Measurements from ENCODE around the gene RRAGC.

DNA sequence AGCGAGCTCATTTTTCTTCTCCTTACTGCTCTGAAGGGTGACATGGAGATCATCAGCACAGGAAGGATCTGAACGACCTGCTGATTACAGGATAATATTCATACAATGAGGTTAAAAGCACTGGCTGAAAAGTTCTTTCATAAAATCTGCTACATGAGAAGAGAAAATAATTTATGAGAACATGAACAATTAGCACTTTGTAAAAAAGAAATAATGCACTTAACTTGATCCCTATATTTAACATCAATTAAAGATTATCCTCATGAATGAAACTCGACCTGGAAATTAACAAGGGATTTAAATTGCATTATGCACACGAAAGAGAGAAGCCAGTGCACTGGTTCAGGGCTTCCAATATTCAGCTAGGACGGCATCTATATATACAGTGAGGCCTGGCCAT, 46.6 kb downstream of the RRAGC start:
- TF ChIP-seq TAF1 (IDR thresholded peaks at IDR 0.05; ENCODE audit: low read depth) (no peak), YY1 (IDR thresholded peaks at IDR 0.05; ENCODE audit: low read depth) (no peak), RAD21 (IDR thresholded peaks at IDR 0.05; ENCODE audit: low read depth) (no peak), EP300 (IDR thresholded peaks at IDR 0.05; ENCODE audit: borderline replicate concordance) (no peak), TCF12 (IDR thresholded peaks at IDR 0.05; ENCODE audit: low read depth) (no peak), CEBPB (IDR thresholded peaks at IDR 0.05) (no peak)
- TF ChIP-seq, protein P1, sequence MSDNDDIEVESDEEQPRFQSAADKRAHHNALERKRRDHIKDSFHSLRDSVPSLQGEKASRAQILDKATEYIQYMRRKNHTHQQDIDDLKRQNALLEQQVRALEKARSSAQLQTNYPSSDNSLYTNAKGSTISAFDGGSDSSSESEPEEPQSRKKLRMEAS (IDR thresholded peaks at IDR 0.05), result no peak
- TF ChIP-seq, protein P2, sequence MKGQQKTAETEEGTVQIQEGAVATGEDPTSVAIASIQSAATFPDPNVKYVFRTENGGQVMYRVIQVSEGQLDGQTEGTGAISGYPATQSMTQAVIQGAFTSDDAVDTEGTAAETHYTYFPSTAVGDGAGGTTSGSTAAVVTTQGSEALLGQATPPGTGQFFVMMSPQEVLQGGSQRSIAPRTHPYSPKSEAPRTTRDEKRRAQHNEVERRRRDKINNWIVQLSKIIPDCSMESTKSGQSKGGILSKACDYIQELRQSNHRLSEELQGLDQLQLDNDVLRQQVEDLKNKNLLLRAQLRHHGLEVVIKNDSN (IDR thresholded peaks at IDR 0.05), result no peak
- TF ChIP-seq, protein P3, sequence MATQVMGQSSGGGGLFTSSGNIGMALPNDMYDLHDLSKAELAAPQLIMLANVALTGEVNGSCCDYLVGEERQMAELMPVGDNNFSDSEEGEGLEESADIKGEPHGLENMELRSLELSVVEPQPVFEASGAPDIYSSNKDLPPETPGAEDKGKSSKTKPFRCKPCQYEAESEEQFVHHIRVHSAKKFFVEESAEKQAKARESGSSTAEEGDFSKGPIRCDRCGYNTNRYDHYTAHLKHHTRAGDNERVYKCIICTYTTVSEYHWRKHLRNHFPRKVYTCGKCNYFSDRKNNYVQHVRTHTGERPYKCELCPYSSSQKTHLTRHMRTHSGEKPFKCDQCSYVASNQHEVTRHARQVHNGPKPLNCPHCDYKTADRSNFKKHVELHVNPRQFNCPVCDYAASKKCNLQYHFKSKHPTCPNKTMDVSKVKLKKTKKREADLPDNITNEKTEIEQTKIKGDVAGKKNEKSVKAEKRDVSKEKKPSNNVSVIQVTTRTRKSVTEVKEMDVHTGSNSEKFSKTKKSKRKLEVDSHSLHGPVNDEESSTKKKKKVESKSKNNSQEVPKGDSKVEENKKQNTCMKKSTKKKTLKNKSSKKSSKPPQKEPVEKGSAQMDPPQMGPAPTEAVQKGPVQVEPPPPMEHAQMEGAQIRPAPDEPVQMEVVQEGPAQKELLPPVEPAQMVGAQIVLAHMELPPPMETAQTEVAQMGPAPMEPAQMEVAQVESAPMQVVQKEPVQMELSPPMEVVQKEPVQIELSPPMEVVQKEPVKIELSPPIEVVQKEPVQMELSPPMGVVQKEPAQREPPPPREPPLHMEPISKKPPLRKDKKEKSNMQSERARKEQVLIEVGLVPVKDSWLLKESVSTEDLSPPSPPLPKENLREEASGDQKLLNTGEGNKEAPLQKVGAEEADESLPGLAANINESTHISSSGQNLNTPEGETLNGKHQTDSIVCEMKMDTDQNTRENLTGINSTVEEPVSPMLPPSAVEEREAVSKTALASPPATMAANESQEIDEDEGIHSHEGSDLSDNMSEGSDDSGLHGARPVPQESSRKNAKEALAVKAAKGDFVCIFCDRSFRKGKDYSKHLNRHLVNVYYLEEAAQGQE (IDR thresholded peaks at IDR 0.05; ENCODE audit: low read depth), result no peak

Measured in Ishikawa (cell line).